Measurements from ENCODE around the gene DENND1A.

The DENND1A gene

DNA sequence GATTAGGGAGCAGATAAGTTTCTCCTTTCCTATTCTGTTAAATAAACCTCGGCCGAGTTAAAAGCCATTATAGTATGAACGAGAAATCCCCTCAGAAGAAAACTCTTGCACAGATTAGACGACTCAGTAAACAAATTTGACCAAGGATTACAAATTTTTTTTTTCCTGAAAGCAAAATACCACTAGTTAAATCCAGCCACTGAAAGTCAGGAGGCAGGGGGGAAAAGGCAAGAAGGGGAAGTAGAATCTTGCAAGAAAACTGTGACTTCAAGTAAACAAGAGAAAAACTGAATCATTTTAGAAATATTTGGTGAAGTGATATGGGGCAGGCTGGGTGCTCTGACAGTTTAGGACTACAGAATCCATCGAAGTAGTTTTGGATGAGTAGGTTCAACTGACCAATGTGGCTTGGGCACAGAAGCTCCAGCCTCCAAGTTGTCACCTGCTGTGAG, 251.0 kb downstream of the DENND1A start:
- TF ChIP-seq CTCF (IDR thresholded peaks at IDR 0.05): no peak

DNA sequence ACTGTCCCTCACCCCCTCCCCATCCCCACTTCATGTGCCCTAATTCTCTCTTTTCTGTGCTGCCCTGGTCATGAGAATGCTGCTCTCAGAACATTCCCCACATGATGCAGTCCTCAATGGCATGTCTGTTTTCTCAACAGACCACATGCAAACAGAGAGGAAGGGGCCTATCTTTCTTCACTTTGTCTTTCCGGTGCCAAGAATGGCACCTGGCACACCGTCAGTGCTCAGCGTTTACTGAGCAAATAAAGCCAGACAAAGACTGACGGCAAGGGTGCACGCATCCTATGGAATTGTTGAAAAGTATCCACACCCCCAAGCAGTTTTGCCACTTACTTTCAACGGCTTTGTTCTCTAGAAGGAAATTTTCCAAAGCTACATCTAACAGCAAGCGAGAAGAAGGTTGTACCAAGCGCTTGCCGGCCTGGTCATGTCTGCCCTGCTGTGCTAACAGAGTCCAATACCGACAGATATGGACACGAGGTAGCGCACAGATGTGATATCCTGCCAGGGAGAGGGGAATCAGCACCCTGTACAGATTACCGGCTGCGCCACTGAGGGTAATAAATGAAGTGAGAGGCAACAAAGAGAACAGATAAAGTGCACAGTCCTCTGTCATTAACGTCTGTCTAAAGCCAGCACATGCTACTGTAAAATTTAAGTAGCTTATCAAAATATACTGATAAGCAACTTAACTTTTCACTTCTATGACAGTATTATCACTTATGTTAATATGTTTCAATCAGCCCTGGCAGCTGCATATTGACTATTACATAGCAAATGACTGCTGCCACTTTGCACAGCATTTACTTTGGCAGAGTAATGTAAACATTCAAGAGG, 251.7 kb downstream of the DENND1A start:
- TF ChIP-seq CTCF (IDR thresholded peaks at IDR 0.05): no peak

GRCh38 chr9:123676869-123677268, 253.1 kb downstream of the DENND1A start:
- no peak for TF ChIP-seq CTCF (IDR thresholded peaks at IDR 0.05)

GRCh38 chr9:123669346-123669745, 260.6 kb downstream of the DENND1A start:
- TF ChIP-seq CTCF (IDR thresholded peaks at IDR 0.05): no peak

DNA sequence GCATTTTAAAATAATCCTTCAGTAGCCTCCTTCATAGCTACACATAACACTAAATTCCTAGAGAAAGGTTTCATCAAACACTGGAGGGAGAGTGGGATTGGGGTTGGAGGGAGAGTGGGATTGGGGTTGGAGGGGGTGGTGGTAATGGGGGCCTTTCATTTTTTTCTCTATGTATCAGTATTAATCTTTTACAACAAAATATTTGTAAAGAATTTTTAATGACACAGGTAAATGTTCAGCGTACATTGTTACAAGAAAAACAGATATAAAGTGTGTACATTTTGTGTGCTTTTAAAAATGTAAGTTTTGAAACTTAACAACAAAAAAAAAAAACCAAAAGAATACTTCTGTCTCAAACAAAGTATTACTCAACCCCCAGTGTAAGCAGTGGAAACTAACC, 266.4 kb downstream of the DENND1A start:
- TF ChIP-seq CTCF (IDR thresholded peaks at IDR 0.05): no peak

- TF ChIP-seq CTCF (IDR thresholded peaks at IDR 0.05): no peak
These were observed 267.7 kb downstream of the DENND1A start for GRCh38 chr9:123662057-123662776.

DNA sequence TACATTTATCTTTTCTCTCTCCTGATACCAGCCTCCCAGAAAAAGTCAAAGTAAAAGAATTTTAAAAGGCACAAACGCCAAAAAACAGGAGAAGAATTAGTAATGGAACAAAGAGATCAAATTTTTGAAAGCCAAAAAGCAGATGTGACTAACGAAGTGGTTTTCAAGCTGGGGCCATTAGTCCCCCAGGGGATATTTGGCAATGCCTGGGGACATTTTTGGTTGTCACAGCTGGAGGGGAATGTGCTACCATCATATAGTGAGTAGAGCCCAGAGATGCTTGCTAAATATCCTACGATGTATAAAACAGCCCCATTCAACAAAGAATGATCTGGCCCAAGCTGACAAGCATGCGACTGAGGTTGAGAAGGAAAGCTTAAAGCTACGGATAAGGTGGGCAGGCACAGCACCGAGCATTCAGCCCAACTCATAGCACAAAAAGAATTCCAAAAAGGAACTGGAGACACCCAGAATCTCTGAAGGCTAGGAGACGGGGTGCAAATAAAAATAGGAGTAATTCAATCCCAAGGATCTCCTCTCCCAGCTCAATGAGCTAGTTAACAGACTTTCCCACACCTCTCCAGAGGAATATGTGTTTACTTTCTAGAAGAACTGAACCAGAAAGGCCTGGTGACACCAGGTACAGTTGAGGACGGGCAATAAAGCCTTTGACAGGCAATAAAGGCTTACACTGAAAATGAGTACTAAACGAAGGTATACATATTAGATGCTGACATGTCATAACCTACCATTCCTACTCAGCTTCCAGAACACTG, 269.0 kb downstream of the DENND1A start:
- TF ChIP-seq CTCF (IDR thresholded peaks at IDR 0.05): no peak

Measured in LNCAP (cell line).